GM18907 (cell line): Measurements from ENCODE around the gene ZC3H12C.
A peak's percentile ranks its signal among the peaks of the same experiment; 100 is the strongest.
"Not testable (repeated sequence)": the region's sequence is repeated elsewhere in the genome, so short reads cannot be mapped to it uniquely, and the experiment has no call there.

Experiments
- ATAC-seq: cut with Tn5 transposase; IDR thresholded peaks from one replicate; pipeline ENCODE4 v1.9.1; 2021; ENCODE audit warnings: mild to moderate bottlenecking, moderate library complexity; ENCODE audit not compliant: unreplicated experiment

The ZC3H12C gene

DNA sequence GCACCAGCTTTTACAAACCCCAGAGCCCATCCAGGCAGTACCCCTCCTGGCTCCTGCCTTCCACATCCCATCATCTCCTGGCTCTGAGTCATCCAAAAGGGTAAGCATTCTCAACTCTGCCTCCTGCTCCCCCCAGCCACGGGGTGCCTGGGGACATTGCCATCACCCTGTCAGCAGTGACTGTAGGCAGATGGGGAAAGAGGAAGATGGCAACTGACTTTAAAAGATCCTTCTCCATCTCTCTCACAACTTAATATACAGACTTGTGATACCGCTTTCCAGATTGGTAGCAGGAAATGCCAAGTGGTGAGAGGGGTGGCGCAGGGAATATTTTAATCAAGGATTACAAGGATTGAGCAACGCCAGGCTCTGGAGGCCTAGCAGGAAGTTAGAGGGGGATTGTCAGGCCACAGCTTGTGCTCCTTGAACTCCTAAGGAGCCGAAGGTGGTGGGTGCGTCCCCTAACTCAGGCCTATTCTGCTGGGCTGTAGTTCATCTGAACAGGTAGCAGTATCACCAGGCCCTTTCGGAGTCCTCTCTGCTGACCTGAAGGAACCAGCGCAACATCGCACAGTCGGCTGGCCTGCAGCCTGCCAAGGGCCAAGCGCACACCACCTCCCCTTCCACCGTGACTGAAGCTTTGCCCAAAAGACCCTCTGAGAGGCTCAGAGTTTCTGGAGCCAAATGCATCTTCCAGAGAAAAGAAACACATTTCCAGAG lies 83.3 kb downstream of the ZC3H12C start:
- ATAC-seq = no peak

DNA sequence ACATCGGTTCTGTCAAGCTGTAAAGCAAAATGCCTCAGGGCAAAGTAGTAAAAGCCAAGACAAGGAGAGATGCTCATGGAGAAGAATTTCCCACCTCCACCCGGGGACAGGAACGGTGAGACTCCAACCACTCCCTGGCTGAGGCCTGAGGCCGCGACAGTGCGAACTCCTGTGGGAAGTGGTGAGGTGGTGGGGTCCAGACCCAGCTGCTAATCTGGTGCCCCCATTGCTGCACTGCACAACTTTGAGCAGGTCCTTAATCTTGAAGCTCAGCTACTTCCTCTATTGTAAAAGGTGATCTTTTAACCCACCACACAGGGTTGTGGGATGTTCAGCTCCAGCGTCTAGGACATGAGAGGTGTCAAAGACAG lies 83.9 kb downstream of the ZC3H12C start:
- no peak for ATAC-seq

DNA sequence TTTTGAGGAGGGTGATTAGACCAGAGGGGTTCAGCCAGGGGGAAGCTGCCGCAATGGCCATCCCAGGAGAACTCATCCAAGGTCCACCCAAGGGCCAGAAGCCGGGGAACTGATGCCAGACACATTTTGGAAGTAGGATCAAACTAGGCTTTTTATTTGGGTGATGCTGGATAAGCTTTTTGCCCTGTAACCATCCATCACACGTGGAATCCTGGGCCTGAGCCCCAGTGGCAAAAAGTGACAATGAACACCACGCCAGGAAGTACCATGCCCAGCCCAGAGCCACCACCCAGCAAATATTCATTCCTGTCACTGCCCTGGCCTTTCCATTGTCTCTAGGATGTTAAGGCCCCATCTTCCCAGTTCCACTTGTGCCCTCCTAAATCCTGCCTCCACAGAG lies 85.9 kb downstream of the ZC3H12C start:
- ATAC-seq = no peak

DNA sequence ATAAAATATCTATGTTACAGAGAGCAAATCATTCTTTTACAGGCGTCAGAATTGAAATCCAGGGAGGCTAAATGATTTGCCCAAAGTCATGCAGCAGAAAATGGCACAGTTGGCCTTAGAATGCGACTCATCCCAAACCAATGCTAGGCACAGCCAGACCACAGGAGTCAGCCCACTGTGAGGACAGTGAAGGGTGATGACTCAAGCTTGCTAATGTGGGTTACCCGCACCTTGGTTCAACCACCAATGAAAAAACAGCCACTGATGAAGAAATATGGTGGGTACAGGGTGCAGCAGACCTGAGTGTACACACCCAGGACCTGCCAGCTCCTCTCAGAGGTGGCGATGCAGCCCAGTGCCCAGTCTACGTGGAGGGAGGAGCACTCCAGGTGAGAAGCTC lies 89.7 kb downstream of the ZC3H12C start:
- no peak for ATAC-seq

DNA sequence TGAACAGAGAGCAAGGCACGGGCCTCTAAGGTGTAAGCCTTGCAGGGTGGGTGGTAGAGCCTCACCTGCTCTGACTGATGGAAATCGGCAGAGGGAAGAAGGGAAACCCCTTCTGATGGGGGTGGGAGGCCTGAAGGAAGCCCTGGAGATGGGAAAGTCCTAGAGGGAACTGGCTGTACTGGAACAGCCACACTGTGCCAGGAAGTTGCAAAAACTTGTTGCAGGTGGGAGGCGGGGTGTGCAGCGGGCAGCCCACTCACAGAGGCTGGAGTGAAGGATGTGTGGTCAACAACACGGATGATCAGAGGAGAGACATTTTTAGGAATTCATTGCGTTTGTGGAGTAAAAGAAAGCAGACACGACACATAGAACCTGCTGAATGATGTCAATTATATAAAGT lies 91.3 kb downstream of the ZC3H12C start:
- ATAC-seq = no peak

DNA sequence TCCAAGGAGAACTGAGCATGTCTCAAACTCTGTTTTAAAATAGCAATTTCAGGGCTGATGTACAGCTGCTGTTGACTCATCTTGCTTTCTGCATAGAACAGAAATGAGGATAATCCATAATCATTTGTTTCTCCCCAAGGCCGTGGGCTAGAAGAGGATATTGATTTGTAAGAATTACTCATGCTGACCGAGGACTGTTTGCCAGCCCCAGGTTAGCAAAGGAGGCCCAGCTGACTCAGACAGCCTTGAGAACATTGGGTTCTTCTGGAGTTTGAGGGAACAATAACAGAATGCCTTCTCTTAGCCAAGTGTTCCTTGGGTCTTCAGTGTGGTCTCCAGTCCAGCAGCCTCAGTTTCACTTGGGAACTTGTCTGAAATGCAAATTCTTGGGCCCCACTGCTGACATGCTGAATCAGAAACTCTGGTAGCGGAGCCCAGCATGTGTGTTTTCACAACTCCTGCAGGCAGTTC lies 92.0 kb downstream of the ZC3H12C start:
- ATAC-seq = no peak

DNA sequence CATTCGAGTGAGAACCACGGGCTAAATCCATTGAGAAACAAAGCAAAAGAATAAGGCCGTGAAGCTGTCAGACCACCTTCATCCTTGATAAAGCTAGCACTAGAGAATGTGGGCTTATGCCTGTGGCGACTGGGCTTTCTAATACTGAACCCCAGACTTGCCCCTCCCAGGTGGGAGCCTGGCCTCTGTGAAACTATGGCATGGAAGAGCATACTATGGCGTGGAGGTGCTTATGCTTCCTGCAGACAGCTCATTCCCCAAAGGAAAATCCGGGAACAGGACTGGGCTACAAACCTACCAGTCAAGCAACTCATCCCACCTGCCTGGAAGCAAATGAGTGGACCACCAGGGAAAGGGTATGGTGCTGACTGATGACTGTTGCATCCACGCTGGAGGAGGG lies 92.4 kb downstream of the ZC3H12C start:
- ATAC-seq = no peak

DNA sequence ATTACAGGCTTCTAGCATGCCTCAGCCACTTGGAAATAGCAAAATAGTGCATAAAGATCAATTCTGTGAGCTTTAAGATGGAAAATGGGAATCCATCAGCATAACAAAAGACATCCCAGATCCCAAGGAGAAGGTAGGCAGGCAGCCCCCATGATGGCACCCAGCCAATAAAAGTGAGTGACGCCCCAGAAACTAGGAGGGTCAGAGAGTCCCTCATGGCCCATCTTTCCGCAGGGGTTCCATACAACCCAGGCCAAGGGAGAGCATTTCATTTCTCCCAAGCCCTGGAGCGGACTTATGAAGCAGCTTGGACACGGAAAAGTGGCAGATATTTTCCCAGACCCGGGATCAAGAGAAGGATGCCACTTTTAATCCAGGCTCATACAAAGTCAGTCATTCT lies 93.3 kb downstream of the ZC3H12C start:
- no peak for ATAC-seq

DNA sequence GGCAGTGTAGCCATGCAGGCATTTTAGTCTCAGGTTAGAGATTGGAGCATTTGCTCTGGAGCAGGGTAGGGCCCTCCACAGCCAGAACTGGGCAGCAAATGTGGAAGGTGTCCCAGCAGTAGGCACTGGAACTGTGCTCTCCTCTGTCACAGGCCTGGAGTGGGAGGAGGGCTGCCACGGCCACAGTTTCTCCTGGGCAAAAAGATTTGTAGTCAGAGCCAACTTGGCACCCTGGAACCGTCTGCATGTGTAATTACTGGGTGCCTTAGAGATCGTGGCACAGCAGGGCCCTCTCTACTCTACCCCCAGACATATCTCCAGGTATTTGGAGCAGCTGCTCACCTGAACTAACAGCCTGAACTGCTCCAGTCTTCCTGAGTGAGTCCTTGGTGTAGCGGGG lies 93.7 kb downstream of the ZC3H12C start:
- no peak for ATAC-seq

DNA sequence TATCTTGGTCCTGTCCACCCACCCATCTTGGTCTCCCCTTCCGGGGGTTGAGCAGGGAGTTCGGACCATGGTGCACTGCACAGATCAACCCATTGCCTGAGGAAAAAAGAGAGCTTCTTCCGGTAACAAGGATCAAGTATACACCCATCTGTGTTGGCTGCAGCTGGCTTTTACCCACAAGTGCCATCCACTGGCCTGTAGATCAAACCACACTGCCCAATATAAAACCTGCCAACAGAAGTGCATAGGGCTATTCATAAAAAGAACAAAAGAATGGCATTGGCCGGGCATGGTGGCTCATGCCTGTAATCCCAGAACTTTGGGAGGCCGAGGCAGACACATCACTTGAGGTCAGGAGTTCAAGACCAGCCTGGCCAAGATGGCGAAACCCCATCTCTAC lies 94.5 kb downstream of the ZC3H12C start:
- ATAC-seq = no peak

DNA sequence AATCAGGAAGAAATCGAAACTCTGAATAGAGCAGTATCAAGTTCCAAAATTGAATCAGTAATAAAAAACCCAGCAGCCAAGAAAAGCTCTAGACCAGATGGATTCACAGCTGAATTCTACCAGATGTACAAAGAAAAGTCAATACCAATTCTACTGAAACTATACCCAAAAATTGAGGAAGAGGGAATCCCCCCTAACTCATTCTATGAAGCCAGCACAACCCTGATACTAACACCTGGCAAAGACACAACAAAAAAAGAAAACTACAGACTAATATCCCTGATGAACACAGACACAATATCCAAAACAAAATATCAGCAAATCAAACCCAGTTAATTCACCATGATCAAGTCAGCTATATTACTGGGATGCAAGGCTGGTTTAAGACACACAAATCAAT lies 97.7 kb downstream of the ZC3H12C start:
- ATAC-seq = no peak

DNA sequence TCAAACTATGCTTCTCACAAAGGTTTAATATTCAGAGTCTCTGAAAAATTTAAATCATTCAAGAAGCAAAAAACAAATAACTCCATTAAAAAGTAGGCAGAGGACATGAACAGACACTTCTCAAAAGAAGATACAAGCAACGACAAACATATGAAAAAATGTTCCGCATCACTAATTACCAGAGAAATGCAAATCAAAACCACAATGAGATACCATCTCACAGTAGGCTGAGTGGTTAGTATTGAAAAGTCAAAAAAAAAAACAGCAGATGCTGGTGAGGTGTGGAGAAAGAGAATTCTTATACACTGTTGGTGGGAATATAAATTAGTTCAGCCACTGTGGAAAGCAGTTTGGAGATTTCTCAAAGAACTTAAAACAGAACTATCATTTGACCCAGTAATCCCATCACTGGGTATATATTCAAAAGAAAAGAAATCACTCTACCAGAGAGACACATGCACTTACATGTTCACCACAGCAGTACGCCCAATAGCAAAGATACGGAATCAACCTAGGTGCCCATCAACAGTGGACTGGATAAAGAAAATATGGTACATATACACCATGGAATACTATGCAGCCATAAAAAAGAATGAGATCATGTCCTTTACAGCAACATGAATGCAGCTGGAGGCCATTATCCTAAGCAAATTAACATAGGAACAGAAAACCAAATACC lies 99.6 kb downstream of the ZC3H12C start:
- ATAC-seq = peak; percentile 71

DNA sequence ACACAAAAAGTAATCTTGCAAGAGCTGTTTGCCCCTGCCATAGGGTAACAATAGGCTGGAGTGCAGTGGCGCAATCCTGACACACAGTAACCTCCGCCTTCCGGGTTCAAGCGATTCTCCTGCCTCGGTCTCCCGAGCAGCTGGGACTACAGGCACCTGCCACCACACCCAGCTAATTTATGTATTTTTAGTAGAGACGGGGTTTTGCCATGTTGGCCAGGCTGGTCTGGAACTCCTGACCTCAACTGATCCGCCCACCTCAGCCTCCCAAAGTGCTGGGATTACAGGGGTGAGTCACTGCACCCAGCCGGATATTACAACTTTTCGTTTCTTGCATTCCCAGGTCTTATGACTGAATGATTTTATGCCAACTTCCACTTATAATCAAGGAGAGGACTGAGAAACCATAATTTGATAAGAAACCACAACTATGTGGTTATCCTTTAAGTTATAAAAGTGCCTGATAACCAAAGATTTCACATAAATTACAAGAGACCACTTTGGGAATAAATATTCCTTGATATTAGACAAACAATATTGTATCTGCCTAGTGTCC lies 101.1 kb downstream of the ZC3H12C start:
- not testable (repeated sequence) for ATAC-seq

DNA sequence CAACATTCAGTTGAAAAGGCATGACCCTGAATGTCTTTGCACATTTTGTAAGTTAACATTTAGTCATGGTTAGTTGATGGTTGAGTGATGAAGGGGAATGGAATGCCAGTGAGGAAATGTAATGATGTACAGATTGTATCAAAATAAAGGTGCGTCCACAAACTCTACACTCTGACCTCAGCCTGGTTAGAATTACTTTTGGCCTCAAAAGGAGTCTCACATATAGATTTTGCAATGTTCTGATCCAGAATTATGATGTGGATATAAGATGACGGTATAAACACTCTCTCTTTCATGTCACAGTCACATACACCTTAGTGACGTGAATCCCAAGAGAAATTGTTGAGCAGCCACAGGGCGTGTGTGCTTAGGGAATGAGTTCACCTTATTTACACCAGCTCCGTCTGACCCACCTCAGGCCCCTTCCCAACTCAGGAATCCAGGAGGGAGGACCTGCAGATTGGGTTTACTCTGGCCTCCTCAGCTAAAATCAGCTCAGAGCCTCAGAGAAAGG lies 103.1 kb downstream of the ZC3H12C start:
- ATAC-seq = no peak

DNA sequence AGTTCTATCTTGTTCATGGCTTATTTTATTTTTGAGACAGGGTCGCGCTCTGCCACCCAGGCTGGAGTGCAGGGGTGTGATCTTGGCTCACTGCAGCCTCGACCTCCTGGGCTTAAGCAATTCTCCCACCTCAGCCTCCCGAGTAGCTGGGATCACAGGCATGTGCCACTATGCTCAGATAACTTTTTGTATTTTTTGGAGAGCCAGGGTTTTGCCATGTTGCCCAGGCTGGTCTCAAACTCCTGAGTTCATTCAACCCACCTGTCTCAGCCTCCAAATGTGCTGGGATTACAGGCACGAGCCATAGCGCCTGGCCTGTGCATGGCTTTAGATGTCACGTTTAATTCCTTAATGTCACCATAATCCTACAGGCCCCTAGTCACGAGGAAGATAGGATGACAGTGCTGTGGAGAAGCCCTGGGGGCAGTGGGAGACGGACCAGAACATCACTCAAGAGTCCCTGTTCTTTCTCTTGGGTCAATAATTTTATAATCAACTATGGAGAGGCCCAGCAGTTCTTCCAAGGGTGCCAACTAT lies 103.8 kb downstream of the ZC3H12C start:
- ATAC-seq = no peak

DNA sequence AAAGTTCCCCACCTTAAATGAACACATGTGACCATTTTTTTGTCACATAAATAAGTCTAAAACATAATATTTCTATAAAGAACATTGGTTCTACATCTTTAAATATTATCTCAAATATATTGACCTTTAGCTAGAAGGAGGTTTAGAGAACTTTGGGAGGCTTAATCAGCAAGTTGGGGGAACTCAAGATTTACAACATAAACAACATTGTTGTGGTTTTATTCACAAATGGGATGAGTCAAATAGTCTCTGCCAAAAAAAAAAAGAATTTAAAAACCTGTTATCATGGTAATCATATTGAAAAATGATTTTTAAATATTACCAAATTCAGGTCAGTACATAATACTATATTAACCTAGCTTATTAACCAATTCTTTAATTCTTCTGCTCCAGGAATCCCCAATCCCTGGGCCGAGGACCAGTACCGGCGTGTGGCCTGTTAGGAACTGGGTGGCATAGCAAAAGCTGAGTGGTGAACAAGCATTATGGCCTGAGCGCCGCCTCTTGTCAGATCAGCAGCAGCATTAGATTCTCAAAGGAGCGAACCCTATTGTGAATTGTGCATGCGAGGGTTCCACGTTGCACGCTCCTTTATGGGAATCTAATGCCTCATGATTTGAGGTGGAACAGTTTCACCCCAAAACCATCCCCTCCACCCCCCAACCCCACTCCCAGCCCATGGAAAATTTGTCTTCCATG lies 105.0 kb downstream of the ZC3H12C start:
- no peak for ATAC-seq

DNA sequence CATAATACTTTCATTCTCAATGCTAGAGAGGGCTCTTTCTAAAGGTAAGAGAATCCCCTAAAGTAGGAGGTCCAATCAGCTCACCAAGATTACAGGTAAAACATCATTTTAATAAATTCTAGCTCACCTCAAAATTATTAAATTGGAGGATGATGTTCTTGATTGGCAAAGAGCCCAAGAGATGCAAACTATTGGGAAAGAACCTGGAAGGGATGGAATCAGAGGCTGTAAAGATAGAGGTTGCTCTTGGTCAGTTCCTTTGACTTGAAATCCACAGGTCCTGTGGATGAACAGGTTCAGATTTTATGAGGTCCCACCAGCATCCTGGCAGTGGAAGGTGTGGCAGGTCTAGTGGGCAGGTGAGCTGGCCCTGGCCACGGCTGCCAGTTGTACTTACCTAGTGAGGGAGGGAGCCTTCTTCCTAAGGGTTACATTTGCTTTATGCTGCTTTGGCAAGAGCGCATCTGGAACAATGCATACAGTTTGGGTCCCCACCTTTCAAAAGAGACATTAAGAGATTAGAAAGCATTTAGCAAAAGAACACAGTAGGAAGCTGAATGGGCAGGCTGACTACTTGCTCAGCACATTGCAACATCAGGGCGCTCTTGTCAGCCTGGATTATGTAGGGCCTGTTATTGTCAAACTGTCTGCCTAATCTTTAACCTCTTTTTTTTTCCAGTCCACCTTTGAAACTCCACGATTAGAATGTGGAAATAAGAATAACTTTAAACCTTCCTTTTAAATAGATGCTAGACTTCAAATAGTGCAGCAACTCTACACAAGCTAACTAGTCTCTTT lies 106.2 kb downstream of the ZC3H12C start:
- no peak for ATAC-seq

DNA sequence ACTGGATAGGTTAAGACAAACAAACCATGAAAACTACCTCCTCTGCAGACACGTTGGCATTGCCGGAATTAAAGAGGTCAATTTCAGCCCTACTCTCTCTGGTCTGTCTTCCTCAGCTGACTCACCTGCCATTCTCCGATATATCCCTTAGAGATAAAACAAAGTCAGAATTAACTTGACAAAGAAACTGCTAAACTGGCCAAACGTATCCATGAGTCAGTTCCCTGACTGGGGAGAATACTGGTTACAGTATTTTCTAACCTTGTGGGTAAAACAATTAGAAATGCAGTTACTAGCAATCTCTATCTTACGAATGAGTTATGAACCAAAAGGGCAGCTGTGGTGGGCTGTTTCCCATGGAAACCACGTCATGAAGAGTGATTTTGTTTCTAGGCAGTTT lies 107.0 kb downstream of the ZC3H12C start:
- no peak for ATAC-seq

DNA sequence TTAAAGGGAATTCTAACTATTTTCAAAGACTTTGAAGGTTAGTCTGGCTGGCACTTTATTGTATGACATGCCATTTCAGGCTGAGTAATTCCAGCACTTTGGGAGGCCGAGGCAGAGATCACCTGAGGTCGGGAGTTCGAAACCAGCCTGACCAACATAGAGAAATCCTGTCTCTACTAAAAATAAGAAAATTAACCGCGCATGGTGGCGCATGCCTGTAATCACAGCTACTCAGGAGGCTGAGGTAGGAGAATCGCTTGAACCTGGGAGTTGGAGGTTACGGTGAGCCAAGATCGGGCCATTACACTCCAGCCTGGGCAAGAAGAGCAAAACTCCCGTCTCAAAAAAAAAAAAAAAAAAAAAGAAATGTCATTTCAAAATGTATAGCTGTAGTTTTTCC lies 107.6 kb downstream of the ZC3H12C start:
- no peak for ATAC-seq

DNA sequence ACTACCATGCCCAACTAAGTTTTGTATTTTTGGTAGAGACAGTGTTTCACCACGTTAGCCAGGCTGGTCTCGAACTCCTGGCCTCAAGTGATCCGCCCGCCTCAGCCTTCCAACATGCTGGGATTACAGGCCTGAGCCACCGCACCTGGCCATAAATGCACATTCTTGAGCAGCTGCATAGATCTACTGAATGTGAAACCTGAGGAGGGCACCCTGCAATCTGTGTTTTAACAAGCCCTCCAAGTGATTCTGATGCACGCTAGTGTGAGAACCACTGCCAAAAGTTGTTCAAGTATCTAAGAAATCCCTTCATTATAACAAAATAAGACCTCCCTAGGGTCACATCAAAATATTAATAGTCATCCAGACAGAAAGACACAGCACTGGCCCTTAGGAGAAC lies 113.9 kb downstream of the ZC3H12C start:
- ATAC-seq = no peak
